LNCaP clone FGC (cell line): ENCODE results near the gene BAAT.
A peak's percentile ranks its signal among the peaks of the same experiment; 100 is the strongest.

ENCODE experiments used
- DNase-seq: peaks from one replicate; pipeline ENCODE4 v3.0.0-alpha.2; 2011; ENCODE audit warnings: low read depth
- H3K4me3 ChIP-seq: 2 replicates; pipeline ENCODE4 v1.5.1; 2011; ENCODE audit warnings: mild to moderate bottlenecking, low read depth, low read length, control low read depth
- CTCF ChIP-seq: IDR thresholded peaks from 2 replicates; pipeline ENCODE4 v1.5.1; 2012; ENCODE audit warnings: mild to moderate bottlenecking; ENCODE audit not compliant: control insufficient read depth, insufficient read depth; ENCODE audit errors: extremely low read depth

The BAAT gene

GRCh38 chr9:101427358-101427757, 42.6 kb upstream of the BAAT start:
- no peak overlapping the region for H3K4me3 ChIP-seq
- no peak for TF ChIP-seq CTCF
- DNase-seq, result no peak

- TF ChIP-seq CTCF, result no peak
- H3K4me3 ChIP-seq, result no peak overlapping the region
- DNase-seq, result peak; percentile 86
Observed at GRCh38 chr9:101421653-101422065, 36.9 kb upstream of the BAAT start.

- DNase-seq, result no peak
- no peak for TF ChIP-seq CTCF
- no peak overlapping the region for H3K4me3 ChIP-seq
Observed at GRCh38 chr9:101419863-101420262, 35.1 kb upstream of the BAAT start.

- DNase-seq, result no peak
- no peak for TF ChIP-seq CTCF
- H3K4me3 ChIP-seq, result no peak overlapping the region
Observed at GRCh38 chr9:101418518-101419430, 34.0 kb upstream of the BAAT start.

- H3K4me3 ChIP-seq, result no peak overlapping the region
- no peak for DNase-seq
- no peak for TF ChIP-seq CTCF
Observed at GRCh38 chr9:101417977-101418376, 33.2 kb upstream of the BAAT start.

- DNase-seq, result no peak
- H3K4me3 ChIP-seq, result no peak overlapping the region
- no peak for TF ChIP-seq CTCF
Observed at GRCh38 chr9:101417389-101417788, 32.6 kb upstream of the BAAT start.

- TF ChIP-seq CTCF, result no peak
- H3K4me3 ChIP-seq, result no peak overlapping the region
- no peak for DNase-seq
Observed at GRCh38 chr9:101415578-101415977, 30.8 kb upstream of the BAAT start.
